HG02571 (cell line): ENCODE measurements around the gene ZSWIM9.

Experiments used
- ATAC-seq: cut with Tn5 transposase; IDR thresholded peaks from one replicate; pipeline ENCODE4 v1.9.1; 2021; ENCODE audit warnings: mild to moderate bottlenecking, moderate library complexity; ENCODE audit not compliant: unreplicated experiment

Gene ZSWIM9

GRCh38 chr19:48174445-48175030 is 4.1 kb downstream of the ZSWIM9 start:
- no peak for ATAC-seq

- no peak for ATAC-seq
Observed at GRCh38 chr19:48175578-48175977, 5.1 kb downstream of the ZSWIM9 start.

DNA sequence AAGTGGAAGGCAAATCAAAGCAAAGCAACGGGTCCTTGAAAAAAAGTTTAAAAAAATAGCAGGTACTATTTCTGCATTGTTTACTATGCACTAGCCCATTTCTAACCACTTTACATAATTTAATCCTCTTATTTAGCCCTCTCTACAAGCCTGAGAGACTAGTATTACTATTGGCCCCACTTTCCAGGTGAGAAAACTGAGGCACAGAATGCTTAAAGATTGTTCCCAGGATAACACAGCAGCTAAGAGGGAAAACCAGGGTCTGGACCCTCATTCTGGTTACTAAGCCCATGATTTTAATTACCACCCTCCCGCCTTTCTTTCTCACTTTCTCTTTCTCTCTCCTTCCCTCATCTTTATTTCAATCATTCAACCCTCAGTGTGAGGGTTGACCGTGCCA is 5.7 kb downstream of the ZSWIM9 start:
- no peak for ATAC-seq

- no peak for ATAC-seq
Observed at GRCh38 chr19:48181505-48181904, 11.0 kb downstream of the ZSWIM9 start.

GRCh38 chr19:48182434-48182833 is 12.0 kb downstream of the ZSWIM9 start:
- no peak for ATAC-seq

DNA sequence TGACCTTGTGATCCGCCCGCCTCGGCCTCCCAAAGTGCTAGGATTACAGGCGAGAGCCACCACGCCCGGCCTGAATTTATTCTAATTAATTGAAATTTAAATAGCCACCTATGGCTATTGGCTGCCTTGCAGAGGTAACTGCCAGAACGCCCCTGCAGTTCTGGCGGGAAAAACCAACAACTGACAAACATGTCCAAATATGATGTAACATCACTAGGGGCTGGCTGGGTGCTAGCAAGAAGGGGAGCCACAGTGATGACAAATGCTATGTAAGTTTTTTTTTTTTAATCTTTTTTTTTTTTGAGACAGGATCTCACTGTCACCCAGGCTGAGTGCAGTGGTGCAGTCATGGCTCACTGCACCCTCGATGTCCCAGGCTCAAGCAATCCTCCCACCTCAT is 12.9 kb downstream of the ZSWIM9 start:
- ATAC-seq, result no peak

DNA sequence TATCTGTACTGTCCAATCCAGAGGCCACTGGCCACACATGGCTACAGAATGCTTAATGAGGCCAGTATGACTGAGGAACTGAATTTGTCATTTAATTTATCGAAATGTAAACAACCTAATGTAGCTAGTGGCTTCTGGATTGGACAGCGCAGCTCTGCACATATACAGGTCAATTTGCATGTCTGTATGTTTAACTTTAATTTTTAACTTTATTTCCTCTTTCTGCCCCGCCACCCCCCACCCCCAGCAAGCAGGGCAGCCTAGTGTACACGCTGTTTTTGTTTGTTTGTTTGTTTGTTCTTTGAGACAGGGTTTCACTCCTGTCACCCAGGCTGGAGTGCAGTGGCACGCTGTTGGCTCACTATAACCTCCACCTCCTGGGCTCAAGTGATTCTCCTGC is 15.5 kb downstream of the ZSWIM9 start:
- no peak for ATAC-seq

GRCh38 chr19:48186541-48186991 is 16.1 kb downstream of the ZSWIM9 start:
- no peak for ATAC-seq

DNA sequence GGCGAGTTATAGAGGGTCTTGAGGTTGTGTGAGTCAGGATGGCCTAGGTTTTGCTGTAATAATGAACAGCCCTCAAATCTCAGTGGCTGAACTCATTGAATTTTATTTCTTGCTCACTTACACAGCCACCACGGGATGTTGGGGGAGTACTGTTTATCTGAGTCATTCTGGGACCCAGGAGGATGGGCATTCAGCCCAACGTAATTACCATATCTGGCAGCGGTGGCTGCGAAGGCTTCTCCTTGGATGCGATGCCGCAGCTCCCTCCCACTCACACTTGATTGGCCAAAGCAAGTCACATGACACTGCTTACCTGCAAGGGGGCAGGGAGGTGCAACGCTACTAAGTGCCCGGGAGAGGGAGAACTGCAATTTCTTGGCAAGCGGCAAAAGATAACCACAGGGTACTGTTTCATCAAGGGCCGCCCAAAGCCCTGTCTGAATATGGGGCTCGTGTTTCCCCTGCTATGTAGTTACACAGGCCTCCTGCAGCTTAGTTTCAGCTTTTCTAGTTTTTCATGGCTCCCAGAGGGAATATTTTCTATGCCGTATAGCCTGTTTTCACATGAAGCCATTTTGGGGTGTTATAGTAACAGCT is 19.9 kb downstream of the ZSWIM9 start:
- no peak for ATAC-seq

DNA sequence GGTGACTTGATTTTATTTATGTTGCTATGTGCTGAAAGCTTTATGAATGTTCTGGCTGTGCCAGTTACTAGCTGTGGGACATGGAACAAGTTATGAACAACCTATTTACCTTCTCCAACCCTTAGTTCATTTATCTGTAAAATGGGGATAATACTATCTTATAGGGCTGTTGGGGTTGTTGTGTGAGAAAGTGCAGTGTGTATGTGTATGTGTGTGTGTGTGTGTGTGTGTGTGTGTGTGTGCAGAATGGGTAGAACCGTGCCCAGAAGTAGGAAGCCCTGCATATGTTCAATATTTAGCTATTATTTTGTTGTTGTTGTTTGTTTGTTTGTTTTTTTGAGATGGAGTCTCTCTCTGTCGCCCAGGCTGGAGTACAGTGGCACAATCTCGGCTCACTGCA is 20.4 kb downstream of the ZSWIM9 start:
- no peak for ATAC-seq

GRCh38 chr19:48192750-48193149 is 22.3 kb downstream of the ZSWIM9 start:
- ATAC-seq, result no peak

GRCh38 chr19:48194041-48194843 is 23.8 kb downstream of the ZSWIM9 start:
- ATAC-seq, result no peak

DNA sequence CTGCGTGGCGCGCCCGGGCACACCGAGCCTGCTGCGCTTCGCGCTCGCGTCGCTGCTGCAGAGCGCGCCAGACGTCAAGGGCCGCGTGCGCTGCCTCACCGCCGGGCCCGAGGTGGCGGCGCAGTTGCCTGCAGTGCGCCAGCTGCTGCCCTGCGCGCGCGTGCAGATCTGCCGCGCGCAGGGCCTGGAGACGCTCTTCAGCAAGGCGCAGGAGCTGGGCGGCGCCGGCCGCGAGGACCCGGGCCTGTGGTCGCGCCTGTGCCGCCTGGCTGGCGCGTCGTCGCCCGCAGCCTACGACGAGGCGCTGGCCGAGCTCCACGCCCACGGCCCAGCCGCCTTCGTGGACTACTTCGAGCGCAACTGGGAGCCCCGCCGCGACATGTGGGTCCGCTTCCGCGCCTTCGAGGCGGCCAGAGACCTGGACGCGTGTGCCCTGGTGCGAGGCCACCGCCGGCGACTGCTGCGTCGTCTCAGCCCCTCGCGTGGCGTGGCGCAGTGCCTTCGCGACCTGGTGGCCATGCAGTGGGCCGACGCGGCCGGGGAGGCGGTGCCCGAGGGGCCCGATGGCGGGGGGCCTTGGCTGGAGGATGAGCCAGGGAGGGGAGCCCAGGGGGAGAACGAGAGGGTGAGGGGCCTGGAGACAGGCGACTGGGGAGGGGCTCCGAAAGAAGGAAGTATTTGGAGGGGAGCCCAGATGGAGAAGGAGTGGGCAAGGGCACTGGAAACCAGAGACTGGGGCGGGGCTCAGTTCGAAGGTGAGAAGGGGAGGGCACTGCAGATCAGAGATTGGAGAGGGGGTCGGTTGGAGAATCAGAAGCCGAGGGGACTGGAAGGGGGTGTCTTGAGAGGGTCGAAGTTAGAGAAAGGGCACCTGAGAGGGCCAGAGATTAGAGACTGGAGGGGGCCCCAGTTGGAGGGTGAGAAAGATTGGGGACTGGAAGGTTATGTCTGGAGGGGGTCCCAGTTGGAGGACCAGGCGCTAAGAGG is 24.7 kb downstream of the ZSWIM9 start:
- ATAC-seq, result no peak

- no peak for ATAC-seq
Observed at GRCh38 chr19:48196321-48196763, 25.9 kb downstream of the ZSWIM9 start.

GRCh38 chr19:48196933-48197665 is 26.6 kb downstream of the ZSWIM9 start:
- ATAC-seq, result no peak

GRCh38 chr19:48203222-48203793 is 32.8 kb downstream of the ZSWIM9 start:
- ATAC-seq, result no peak

GRCh38 chr19:48203794-48204628 is 33.5 kb downstream of the ZSWIM9 start:
- peak; percentile 88 for ATAC-seq

DNA sequence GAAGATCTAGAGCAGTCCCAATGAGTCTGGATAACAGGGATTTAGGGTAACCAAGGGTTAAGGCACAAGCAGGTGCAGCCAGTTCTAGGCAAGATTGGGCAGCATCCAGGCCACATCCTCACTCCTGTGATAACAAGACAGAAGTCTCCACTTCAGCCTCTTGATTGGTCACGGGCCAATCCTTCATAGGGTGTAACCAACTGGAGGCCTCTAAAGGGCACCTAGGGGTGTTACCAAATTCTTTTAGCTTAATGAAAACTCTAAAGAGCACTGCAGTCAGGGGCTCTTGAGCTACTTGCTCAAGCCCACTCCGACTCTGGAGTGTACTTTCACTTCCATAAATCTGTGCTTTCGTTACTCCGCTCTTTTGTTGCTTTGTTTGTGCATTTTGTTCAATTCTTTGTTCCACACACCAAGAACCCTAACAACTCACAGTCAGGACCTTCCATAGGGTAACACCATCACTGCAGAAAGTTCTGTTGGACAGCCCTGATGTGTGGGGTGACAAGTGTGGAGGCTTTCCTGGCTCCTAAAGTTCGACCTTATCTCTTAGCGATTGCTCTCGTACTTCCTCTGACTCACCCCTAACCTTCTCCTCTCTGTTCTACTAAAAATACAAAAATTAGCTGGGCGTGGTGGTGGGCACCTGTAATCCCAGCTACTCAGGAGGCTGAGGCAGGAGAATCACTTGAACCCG is 36.1 kb downstream of the ZSWIM9 start:
- ATAC-seq, result no peak
